Transverse colon (tissue), 4 donors: ENCODE results near the gene MBD5.

Source experiments
- EP300 ChIP-seq: sonication (generic); formaldehyde crosslinking; IDR thresholded peaks from one replicate; pipeline ENCODE4 v1.6.1; 2017; ENCODE audit warnings: antibody characterized with exemption, low read depth
- POLR2A ChIP-seq: fragments of 450-650 bp; IDR thresholded peaks from one replicate; pipeline ENCODE4 v1.6.1; 2016; ENCODE audit warnings: antibody characterized with exemption, mild to moderate bottlenecking, moderate library complexity
- POLR2AphosphoS5 ChIP-seq, 3 donors: sonication (generic); formaldehyde crosslinking; IDR thresholded peaks; one replicate each; pipeline ENCODE4 v1.6.1; 2016; ENCODE audit warnings: antibody characterized with exemption in 3 of 3
- TF ChIP-seq, protein P1 (sequence below), 5 experiments: fragments of 200-600 bp in 3 of 5; fragments of 450-650 bp in 2 of 5; sonication (generic) in 3 of 5; IDR thresholded peaks; 1 replicate in 2 of 5; 2 replicates in 3 of 5; pipeline ENCODE4 v1.5.1; 2016 to 2017; ENCODE audit warnings: antibody characterized with exemption in 5 of 5, inconsistent platforms in 3 of 5, mild to moderate bottlenecking in 2 of 5, moderate library complexity in 1 of 5

DNA sequence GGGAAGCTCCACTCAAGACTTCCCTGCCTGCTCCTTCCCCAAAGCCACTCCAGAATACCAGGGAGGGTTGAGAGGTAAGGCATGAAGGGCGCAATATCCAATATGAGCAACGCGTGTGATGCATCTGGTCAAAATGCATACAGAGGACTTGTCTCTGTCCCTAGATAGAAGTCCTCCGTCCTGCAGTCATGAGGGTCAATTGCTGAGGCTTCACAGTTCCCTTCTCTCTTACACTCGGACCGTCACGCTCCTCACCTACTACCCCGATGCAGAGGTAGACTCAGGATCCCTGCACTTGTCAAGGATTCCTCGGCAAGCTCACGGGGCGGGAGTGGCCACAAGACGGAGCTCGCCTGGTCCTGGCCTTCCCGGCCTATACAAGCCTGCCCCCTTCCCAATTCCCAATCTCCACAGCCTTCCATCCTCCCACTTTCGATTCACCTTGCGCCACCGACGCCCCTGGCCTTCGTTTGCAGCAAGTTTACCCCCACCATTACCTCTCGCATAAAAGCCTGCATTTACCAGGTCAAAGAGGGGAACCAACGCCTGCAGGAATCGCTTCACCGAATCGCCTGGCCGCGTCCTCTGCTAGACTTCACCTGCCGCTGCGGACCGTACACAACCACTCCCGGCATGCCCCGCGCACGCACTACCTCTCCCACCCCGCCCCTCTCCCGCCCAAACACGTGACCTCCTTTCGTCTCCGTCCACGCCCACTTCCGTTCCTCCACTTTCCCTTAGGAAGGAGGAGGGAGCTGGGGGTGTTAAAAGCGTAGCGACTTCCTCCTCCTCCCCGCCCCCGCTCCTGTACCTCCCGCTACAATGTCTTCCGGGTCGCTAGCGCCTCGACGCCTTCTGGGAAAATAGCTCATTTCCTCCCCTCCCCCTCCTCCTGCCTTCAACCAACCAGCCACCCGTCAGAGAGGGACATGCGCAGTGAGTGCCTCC, 506 bp upstream of the MBD5 start, which contains the start of gene ORC4:
- TF ChIP-seq, protein P1, sequence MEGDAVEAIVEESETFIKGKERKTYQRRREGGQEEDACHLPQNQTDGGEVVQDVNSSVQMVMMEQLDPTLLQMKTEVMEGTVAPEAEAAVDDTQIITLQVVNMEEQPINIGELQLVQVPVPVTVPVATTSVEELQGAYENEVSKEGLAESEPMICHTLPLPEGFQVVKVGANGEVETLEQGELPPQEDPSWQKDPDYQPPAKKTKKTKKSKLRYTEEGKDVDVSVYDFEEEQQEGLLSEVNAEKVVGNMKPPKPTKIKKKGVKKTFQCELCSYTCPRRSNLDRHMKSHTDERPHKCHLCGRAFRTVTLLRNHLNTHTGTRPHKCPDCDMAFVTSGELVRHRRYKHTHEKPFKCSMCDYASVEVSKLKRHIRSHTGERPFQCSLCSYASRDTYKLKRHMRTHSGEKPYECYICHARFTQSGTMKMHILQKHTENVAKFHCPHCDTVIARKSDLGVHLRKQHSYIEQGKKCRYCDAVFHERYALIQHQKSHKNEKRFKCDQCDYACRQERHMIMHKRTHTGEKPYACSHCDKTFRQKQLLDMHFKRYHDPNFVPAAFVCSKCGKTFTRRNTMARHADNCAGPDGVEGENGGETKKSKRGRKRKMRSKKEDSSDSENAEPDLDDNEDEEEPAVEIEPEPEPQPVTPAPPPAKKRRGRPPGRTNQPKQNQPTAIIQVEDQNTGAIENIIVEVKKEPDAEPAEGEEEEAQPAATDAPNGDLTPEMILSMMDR (IDR thresholded peaks at IDR 0.05) = peak in 4 of 5 experiments; percentile 33 to 56 (median 36)
- peak; percentile 88 for TF ChIP-seq POLR2A
- peak; percentile 77 to 93 (median 91) for TF ChIP-seq POLR2AphosphoS5 (IDR thresholded peaks at IDR 0.05)
- peak; percentile 51 for TF ChIP-seq EP300
